ENCODE data around the gene KIAA0513. TPM values are rescaled to one million over a fixed set of nuclear protein-coding genes. Genes with fewer than 3 reads are reported as not detected.

KIAA0513 gene
- total RNA-seq, 1 donor from 2014 or later = 16.3 TPM

DNA sequence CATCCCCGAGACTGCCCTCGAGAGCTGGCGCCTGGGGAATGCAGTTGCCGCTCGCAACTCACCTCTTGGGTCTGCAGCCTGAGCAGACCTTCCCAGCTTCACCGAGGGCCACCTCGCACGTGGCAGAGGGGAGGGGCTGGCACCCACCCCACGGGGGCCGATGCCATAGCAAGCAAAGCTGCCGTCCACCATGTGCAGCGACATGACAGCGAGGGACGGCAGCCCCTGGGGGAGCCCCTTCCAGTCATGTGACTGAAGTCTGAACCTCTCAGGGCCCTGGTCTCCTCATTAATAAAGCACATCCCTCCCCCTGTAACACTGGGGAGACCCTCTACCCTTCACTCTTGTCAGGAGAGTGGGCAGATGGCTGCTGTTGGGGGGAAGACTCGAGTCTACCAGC lies 54.2 kb downstream of the KIAA0513 start:
- peaks cover 8% of the 10 kb centered on the region for H3K36me3 Mint-ChIP-seq (ENCODE audit: insufficient read depth)
- H3K4me3 Mint-ChIP-seq (ENCODE audit: low read depth) = no peak overlapping the region
- H3K27ac Mint-ChIP-seq = no peak overlapping the region
- peaks cover 6% of the 10 kb centered on the region for H3K27me3 Mint-ChIP-seq
- TF ChIP-seq, protein P1, sequence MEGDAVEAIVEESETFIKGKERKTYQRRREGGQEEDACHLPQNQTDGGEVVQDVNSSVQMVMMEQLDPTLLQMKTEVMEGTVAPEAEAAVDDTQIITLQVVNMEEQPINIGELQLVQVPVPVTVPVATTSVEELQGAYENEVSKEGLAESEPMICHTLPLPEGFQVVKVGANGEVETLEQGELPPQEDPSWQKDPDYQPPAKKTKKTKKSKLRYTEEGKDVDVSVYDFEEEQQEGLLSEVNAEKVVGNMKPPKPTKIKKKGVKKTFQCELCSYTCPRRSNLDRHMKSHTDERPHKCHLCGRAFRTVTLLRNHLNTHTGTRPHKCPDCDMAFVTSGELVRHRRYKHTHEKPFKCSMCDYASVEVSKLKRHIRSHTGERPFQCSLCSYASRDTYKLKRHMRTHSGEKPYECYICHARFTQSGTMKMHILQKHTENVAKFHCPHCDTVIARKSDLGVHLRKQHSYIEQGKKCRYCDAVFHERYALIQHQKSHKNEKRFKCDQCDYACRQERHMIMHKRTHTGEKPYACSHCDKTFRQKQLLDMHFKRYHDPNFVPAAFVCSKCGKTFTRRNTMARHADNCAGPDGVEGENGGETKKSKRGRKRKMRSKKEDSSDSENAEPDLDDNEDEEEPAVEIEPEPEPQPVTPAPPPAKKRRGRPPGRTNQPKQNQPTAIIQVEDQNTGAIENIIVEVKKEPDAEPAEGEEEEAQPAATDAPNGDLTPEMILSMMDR (IDR thresholded peaks at IDR 0.05; ENCODE audit: unreplicated experiment) = no peak
- H3K4me1 Mint-ChIP-seq (ENCODE audit: low read depth) = peaks cover 10% of the 10 kb centered on the region
- H3K9me3 Mint-ChIP-seq (ENCODE audit: low read depth) = no peaks in the 10 kb centered on the region
- no peak for DNase-seq (ENCODE audit: low spot score, unreplicated experiment)

DNA sequence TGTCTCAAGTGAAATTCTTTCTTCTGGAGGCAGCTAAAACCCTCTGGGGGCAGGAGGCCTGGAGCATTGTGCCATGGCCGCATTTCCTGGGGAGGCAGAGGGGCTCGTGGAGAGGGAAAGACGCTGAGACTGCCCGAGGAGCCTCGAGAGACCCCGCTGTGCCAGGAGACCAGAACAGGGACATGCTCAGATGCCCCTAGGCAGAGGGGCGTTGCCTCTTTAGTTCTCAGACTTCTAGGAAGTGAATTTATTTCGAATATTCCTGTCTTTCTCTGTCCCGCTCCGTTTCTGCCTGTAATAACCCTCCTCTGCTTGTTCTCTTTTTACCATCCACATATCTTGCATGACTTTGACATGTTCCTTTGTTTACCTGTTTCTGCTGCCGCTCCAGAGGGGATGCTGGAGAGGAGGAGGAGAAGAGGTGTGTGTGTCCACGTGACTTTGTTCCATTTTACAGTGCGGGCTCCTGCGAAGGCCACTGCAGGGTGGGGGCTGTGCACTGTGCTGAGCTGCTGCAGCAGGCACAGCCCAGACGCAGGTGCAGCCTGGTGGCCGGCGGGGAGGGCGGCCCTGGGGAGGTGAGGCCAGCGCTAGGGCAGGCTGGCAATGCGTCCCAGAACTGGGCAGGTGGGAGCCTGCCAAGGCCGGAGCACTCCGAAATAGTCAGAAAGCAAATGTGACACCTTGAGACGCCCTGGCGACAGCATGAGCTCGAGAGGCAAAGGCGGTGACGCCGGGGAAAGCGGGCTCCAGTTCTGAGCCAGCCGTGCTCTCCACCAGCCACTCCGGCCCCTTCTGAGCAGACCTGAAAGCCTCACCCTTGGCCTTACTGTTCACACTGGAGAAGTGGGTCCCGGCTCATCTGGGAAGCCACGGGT lies 54.8 kb downstream of the KIAA0513 start:
- Mint-ChIP-seq H3K9me3 (ENCODE audit: low read depth) (no peaks in the 10 kb centered on the region), H3K4me1 (ENCODE audit: low read depth) (peaks cover 10% of the 10 kb centered on the region), H3K4me3 (ENCODE audit: low read depth) (no peak overlapping the region), H3K36me3 (ENCODE audit: insufficient read depth) (peaks cover 8% of the 10 kb centered on the region), H3K27me3 (peaks cover 6% of the 10 kb centered on the region), H3K27ac (no peak overlapping the region)
- DNase-seq (ENCODE audit: low spot score, unreplicated experiment) = no peak
- TF ChIP-seq, protein P1 (IDR thresholded peaks at IDR 0.05; ENCODE audit: unreplicated experiment) = no peak

DNA sequence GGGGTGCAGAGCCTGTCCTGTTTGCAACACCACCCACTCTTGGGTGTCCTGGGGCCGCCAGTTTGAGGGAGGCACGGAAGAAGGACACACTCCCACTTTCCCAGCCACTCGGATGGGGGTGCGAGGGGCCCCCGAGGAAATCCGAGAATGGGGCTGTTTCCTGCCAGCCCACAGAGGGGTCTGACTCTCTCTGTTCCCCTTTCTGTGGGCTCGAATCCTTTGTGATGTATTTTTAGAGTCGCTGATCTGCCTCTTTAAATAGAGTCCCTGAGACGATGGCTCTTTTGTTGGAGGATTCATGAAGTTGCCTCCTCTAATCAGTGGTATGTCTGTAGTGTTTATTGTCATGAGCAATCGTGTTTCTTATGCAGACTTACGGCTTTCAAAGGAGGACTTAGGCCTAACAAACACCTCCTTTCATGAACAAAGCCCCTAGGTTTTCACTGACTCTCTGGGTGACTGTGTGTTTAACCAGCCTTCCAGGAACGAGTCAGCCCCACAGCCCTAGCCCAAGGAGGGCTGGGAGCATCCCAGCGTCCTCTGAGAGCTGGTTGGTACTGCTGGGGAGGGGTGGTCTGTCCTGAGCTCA lies 55.5 kb downstream of the KIAA0513 start:
- Mint-ChIP-seq H3K36me3 (ENCODE audit: insufficient read depth) (peaks cover 7% of the 10 kb centered on the region), H3K27ac (no peak overlapping the region), H3K4me3 (ENCODE audit: low read depth) (no peak overlapping the region), H3K27me3 (peaks cover 6% of the 10 kb centered on the region), H3K9me3 (ENCODE audit: low read depth) (no peaks in the 10 kb centered on the region), H3K4me1 (ENCODE audit: low read depth) (peaks cover 10% of the 10 kb centered on the region)
- TF ChIP-seq, protein P1 (IDR thresholded peaks at IDR 0.05; ENCODE audit: unreplicated experiment) = no peak
- DNase-seq (ENCODE audit: low spot score, unreplicated experiment) = no peak

DNA sequence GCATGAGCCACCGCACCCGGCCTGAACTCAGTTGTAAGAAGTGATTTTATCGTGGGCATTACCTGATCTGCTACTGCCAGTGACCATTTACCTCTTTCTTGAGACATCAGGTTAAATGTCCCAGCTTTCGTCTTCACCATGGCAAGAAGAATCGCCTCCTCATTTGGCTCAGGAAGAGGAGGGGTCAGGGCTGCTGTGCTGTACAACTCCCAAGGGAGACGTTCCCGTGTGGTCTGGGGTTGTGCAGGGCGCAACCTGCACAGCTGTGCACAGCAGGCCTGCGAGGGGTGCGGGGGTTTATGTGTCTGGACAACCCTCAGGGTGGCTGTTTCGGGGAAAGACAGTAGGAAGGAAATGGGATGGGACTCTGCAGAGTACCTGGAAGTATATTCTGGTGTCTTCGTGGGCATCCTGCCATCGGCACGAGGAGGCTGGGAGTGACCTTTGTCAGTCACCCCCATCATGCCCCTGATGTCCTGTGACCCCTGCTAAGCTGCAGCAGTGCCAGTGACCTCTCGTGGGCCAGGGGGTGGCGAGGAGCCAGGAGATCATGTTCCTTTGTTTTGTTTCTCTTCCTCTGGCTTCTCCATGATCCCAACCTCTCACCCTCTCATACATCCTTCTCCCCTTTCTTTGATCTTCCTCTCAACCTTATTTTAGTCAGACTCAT lies 57.4 kb downstream of the KIAA0513 start:
- Mint-ChIP-seq H3K36me3 (ENCODE audit: insufficient read depth) (peaks cover 2% of the 10 kb centered on the region), H3K4me3 (ENCODE audit: low read depth) (no peak overlapping the region), H3K27me3 (peaks cover 6% of the 10 kb centered on the region), H3K27ac (no peak overlapping the region), H3K4me1 (ENCODE audit: low read depth) (peaks cover 10% of the 10 kb centered on the region), H3K9me3 (ENCODE audit: low read depth) (no peaks in the 10 kb centered on the region)
- no peak for DNase-seq (ENCODE audit: low spot score, unreplicated experiment)
- TF ChIP-seq, protein P1 (IDR thresholded peaks at IDR 0.05; ENCODE audit: unreplicated experiment) = no peak

DNA sequence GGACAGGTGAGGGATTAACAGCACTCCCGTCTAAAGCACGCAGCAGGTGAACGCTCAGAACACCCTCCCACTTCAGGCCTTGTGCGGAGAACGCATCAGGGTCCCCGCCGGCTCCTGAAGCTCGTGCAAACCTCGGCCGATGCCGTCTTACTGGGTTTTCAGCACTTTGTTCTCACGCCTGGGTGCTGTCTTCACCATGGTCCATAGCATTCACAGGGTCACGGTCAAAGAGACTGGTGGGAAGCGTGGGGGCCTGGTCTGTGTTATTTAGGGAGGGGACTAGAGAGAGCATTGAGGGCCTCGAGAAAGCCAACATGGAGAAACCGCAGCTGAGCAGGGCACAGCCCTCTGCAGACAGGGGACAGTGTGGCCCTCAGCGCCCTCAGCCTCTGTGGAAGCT lies 58.1 kb downstream of the KIAA0513 start:
- peaks cover 6% of the 10 kb centered on the region for H3K27me3 Mint-ChIP-seq
- no peak overlapping the region for H3K27ac Mint-ChIP-seq
- H3K36me3 Mint-ChIP-seq (ENCODE audit: insufficient read depth) = peaks cover 4% of the 10 kb centered on the region
- TF ChIP-seq, protein P1 (IDR thresholded peaks at IDR 0.05; ENCODE audit: unreplicated experiment) = no peak
- no peaks in the 10 kb centered on the region for H3K9me3 Mint-ChIP-seq (ENCODE audit: low read depth)
- peaks cover 10% of the 10 kb centered on the region for H3K4me1 Mint-ChIP-seq (ENCODE audit: low read depth)
- no peak for DNase-seq (ENCODE audit: low spot score, unreplicated experiment)
- no peak overlapping the region for H3K4me3 Mint-ChIP-seq (ENCODE audit: low read depth)

All from progenitor cell of endocrine pancreas (in vitro differentiated cells).